ENCODE data around the gene DOCK9. TPM values are rescaled to one million over a fixed set of nuclear protein-coding genes. Genes with fewer than 3 reads are reported as not detected.

Gene DOCK9
- polyA plus RNA-seq, 1 donor (not counting 4 experiments of a cell fraction or from before 2014, with no cell fraction given) = 110 TPM

GRCh38 chr13:98905199-98905598 is 72.7 kb downstream of the DOCK9 start:
- Histone ChIP-seq H3K9ac (ENCODE audit: control insufficient read depth, extremely low read depth, insufficient read depth, low read length) (no peak overlapping the region), H3K4me2 (ENCODE audit: control insufficient read depth, extremely low read depth, insufficient read depth, low read depth, low read length) (no peak overlapping the region), H2AFZ (ENCODE audit: control insufficient read depth, low read length) (no peak overlapping the region), H3K36me3 (ENCODE audit: control insufficient read depth in 2 of 2, extremely low read depth in 1 of 2, insufficient read depth in 2 of 2, low read length in 2 of 2) (peaks cover 4 to 14% of the 10 kb centered on the region in 2 experiments), H3K4me1 (ENCODE audit: control insufficient read depth, extremely low read depth, insufficient read depth, low read length) (peaks cover 17% of the 10 kb centered on the region), H3K9me3 (ENCODE audit: control insufficient read depth, low read depth, low read length) (no peaks in the 10 kb centered on the region), H3K79me2 (ENCODE audit: control insufficient read depth, insufficient read depth, low read length) (no peaks in the 10 kb centered on the region), H3K4me3 (ENCODE audit: control insufficient read depth in 2 of 3, extremely low read depth in 1 of 3, insufficient read depth in 2 of 3, low read depth in 1 of 3, low read length in 3 of 3) (no peak overlapping the region), H3K27ac (ENCODE audit: control insufficient read depth, insufficient read depth, low read length) (no peak overlapping the region), H3K9me1 (ENCODE audit: control insufficient read depth, extremely low read depth, insufficient read depth, low read length) (no peaks in the 10 kb centered on the region), H4K20me1 (ENCODE audit: control insufficient read depth, extremely low read depth, insufficient read depth, low read length) (no peaks in the 10 kb centered on the region), H3K27me3 (ENCODE audit: control insufficient read depth, extremely low read depth, insufficient read depth, low read length) (no peaks in the 10 kb centered on the region)
- FAIRE-seq (no peak), DNase-seq (ENCODE audit: low read depth, low spot score) (no peak)
- TF ChIP-seq, protein P1, sequence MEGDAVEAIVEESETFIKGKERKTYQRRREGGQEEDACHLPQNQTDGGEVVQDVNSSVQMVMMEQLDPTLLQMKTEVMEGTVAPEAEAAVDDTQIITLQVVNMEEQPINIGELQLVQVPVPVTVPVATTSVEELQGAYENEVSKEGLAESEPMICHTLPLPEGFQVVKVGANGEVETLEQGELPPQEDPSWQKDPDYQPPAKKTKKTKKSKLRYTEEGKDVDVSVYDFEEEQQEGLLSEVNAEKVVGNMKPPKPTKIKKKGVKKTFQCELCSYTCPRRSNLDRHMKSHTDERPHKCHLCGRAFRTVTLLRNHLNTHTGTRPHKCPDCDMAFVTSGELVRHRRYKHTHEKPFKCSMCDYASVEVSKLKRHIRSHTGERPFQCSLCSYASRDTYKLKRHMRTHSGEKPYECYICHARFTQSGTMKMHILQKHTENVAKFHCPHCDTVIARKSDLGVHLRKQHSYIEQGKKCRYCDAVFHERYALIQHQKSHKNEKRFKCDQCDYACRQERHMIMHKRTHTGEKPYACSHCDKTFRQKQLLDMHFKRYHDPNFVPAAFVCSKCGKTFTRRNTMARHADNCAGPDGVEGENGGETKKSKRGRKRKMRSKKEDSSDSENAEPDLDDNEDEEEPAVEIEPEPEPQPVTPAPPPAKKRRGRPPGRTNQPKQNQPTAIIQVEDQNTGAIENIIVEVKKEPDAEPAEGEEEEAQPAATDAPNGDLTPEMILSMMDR (optimal IDR thresholded peaks at IDR 0.05 in 1 of 3, IDR thresholded peaks at IDR 0.05 in 1 of 3, conservative IDR thresholded peaks at IDR 0.05 in 1 of 3; ENCODE audit: extremely low read depth in 1 of 3, insufficient read depth in 2 of 3, low read length in 3 of 3) = no peak
- no peak for TF ChIP-seq EZH2 (IDR thresholded peaks at IDR 0.05; ENCODE audit: low read length)
- dilution Hi-C loops (cut with MboI; ENCODE audit: extremely low pct_ligation_motif_present, low sequenced_read_pairs) = no loop called here

DNA sequence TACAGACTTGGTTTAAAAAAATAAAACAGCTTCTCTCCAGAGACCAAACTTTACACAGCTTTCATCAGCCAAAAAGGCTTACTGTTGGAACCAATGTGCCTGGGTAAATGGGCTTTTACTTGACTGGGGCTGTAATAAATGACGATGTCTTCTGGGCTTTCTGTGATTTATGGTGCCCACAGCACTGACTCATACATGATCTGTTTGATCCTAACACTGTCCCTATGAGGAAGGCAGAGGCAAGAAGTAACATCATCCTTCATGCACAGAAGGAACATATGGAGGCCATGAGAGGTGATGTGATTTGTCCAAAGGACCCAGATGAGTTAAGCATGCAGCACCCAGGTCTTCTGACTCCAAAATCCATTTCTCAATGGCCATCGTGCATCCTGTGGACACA is 77.4 kb downstream of the DOCK9 start:
- TF ChIP-seq, protein P1 (optimal IDR thresholded peaks at IDR 0.05 in 1 of 3, IDR thresholded peaks at IDR 0.05 in 1 of 3, conservative IDR thresholded peaks at IDR 0.05 in 1 of 3; ENCODE audit: extremely low read depth in 1 of 3, insufficient read depth in 2 of 3, low read length in 3 of 3) = no peak
- TF ChIP-seq EZH2 (IDR thresholded peaks at IDR 0.05; ENCODE audit: low read length) = no peak
- DNase-seq (ENCODE audit: low read depth, low spot score) (no peak), FAIRE-seq (no peak)
- H3K36me3 ChIP-seq (ENCODE audit: control insufficient read depth in 2 of 2, extremely low read depth in 1 of 2, insufficient read depth in 2 of 2, low read length in 2 of 2) = peaks cover 17% of the 10 kb centered on the region in 2 experiments
- no peak overlapping the region for H3K4me2 ChIP-seq (ENCODE audit: control insufficient read depth, extremely low read depth, insufficient read depth, low read depth, low read length)
- H3K27ac ChIP-seq (ENCODE audit: control insufficient read depth, insufficient read depth, low read length) = no peak overlapping the region
- no peaks in the 10 kb centered on the region for H3K79me2 ChIP-seq (ENCODE audit: control insufficient read depth, insufficient read depth, low read length)
- no peaks in the 10 kb centered on the region for H4K20me1 ChIP-seq (ENCODE audit: control insufficient read depth, extremely low read depth, insufficient read depth, low read length)
- no peak overlapping the region for H2AFZ ChIP-seq (ENCODE audit: control insufficient read depth, low read length)
- dilution Hi-C loops (cut with MboI; ENCODE audit: extremely low pct_ligation_motif_present, low sequenced_read_pairs) = no loop called here
- peaks cover 11% of the 10 kb centered on the region for H3K4me1 ChIP-seq (ENCODE audit: control insufficient read depth, extremely low read depth, insufficient read depth, low read length)
- H3K9ac ChIP-seq (ENCODE audit: control insufficient read depth, extremely low read depth, insufficient read depth, low read length) = no peak overlapping the region
- no peaks in the 10 kb centered on the region for H3K27me3 ChIP-seq (ENCODE audit: control insufficient read depth, extremely low read depth, insufficient read depth, low read length)
- no peaks in the 10 kb centered on the region for H3K9me3 ChIP-seq (ENCODE audit: control insufficient read depth, low read depth, low read length)
- H3K9me1 ChIP-seq (ENCODE audit: control insufficient read depth, extremely low read depth, insufficient read depth, low read length) = no peaks in the 10 kb centered on the region
- no peak overlapping the region for H3K4me3 ChIP-seq (ENCODE audit: control insufficient read depth in 2 of 3, extremely low read depth in 1 of 3, insufficient read depth in 2 of 3, low read depth in 1 of 3, low read length in 3 of 3)

Data from keratinocyte (primary cell).